Stimulated activated CD4-positive, alpha-beta T cell treated with anti-CD3 and anti-CD28 coated beads, Interleukin-4, amount 100 ng/mL, for 48 hours (primary cell): ENCODE results near the gene PMEL.
"Not testable (repeated sequence)": the region's sequence is repeated elsewhere in the genome, so short reads cannot be mapped to it uniquely, and the experiment has no call there.

Source experiments
- DNase-seq, 2 donors: peaks; one replicate each; pipeline ENCODE4 v3.0.0-alpha.2; 2020; ENCODE audit warnings: low read depth in 2 of 2

Gene PMEL

GRCh38 chr12:55965941-55966407 is at the start of gene PMEL:
PMEL (minus strand) TSS chr12:55966042; CDS start chr12:55966011, 31 bp downstream.
- no peak for DNase-seq

DNA sequence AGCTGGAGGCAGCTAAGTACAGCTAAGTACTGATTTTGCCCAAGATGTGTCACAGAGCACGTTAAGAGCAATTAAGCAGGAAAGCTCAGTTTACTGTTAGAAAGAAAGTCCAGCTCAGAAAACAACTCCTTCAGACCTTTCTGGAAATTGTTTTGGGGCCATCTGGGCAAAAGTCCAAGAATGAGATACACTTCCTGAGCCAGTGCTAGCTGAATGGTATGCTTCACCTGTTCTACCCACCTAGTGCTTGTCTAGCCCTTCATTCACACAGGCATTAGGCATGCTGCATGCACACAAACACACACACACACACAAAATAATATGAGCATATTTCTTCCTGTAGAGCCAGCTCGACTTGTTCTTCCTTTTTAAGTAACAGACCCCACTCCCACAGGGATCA is 48.4 kb upstream of the PMEL start:
- no peak for DNase-seq

DNA sequence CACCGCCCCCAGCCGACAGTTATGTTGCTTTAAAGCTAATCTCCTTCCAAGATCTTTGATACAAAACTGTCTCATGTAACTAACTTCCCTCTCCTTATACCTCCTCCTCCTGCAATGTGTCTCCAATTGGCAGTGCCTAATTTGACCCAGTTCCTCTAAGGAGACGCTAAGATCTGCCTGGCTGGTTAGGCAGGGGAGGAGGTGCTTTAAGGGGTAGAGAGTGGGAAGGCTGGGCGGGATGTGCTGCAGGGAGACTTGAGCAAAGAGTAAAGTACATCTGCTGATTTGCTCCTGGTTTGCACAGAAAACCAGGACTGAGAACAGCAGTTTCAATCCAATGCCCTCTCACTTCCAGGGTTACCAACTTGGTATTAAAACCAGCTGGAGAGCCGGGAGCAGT is 47.6 kb upstream of the PMEL start:
- no peak for DNase-seq

- no peak for DNase-seq
These were observed 45.8 kb upstream of the PMEL start for GRCh38 chr12:56011509-56012090.

DNA sequence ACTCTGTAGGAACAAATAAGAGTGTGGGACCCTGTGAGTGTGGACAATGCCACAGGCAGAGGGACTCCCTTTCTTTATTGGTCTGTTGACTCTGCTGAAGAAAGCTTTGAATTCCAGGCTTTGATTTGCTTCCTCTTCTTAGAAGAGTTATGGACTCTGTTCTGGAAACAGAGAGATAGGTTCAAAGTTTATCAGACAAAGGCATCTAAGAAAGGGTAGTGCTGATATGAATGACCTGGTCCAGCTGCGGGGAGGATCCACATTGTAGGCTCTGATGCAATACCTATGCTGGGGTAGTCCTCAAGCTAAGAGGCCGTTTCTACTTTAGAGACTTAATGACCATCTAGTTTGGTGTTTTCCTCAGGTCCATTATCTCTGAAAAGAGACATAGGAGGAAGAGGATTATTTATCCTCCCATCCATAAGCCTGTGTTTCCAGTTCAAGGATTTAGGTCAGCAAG is 44.3 kb upstream of the PMEL start:
- DNase-seq = no peak

DNA sequence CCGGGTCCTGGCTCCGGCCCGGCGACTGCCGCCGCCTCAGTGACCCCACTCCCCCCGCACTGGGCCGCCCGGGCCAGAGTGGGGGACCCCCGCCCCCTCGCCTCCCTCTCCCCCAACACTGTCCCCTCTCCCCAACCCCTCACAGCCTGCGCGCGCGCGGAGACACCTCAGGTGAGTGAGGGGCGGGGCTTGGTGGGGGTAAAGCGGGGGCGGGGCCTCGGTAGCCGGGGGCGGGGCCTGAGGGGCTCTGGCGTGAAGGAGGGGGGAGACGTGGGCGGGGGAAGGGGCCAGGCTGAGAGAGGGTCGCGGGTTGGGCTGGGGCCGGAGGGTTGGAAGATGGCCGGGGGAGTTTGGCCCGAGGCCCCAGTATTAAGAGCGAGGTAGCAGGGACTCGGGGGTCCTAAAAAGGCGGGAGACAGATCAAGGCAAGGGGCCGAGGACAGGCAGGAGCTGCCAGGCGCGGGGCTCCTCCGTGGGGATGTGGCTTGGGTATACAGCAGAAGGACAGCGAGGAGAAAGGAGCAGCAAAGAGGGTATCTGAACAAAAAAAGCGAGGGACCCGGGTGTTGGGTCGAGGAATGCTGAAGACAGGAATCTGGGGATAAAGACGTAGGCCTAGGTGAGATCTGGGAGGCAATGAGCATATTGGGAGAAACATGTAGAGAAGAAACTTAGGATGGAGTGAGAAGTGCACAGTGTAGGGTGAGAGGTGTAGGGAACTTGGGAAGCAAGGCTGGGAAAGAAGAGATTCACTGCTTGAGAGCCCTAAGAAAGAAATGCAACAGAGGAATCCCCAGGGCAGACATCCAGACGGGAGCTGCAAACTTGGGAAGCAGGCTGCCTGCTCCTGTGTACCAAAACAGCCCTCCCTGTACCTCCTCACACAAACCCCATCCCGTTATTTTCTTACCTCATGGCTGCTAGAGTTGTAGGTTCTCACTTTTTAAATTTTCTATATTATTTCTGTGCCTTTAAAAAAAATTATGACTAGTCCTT is 42.0 kb upstream of the PMEL start:
- peak; percentile 63 to 67 for DNase-seq

- DNase-seq = no peak
These were observed 38.4 kb upstream of the PMEL start for GRCh38 chr12:56004211-56004610.

DNA sequence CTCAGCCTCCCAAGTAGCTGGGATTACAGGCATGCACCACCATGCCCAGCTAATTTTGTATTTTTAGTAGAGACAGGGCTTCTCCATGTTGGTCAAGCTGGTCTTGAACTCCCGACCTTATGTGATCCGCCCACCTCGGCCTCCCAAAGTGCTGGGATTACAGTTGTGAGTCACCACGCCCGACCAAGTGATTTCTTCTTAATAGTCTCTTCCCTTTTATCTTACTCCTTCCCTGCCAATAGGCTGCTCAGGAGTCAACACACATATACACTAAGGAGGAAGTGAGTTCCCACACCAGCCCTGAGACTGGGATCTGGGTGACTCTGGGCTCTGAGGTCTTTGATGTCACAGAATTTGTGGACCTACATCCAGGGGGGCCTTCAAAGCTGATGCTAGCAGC is 37.5 kb upstream of the PMEL start:
- not testable (repeated sequence) for DNase-seq

DNA sequence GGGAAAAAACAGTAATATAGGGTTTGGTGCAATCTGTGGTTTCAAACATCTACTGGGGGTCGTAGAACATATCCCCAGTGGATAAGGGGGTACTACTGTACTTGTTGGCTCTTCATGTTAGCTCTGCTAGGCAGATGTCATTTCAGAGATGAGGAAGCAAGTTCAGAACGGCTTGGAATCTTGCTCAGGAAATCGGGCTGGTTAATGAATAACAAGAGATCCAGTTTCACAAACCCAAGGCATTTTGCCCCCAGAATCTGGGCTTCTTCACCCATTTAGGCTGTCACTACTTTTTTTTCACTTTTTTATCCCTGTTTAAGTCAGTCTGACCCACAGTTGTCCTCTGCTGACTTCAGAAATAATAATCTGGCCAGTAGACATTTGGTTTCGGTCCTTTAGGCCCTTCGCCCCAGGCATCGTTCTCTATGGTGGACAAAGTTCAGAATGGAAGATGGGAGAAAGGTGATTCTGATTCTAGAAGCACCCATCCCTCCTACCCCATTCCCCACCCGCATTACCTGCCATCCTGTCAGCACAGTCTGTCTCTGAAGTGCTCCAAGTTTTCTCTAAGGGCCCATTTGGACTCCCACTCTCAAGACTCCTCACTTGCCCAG is 35.8 kb upstream of the PMEL start:
- no peak for DNase-seq

DNA sequence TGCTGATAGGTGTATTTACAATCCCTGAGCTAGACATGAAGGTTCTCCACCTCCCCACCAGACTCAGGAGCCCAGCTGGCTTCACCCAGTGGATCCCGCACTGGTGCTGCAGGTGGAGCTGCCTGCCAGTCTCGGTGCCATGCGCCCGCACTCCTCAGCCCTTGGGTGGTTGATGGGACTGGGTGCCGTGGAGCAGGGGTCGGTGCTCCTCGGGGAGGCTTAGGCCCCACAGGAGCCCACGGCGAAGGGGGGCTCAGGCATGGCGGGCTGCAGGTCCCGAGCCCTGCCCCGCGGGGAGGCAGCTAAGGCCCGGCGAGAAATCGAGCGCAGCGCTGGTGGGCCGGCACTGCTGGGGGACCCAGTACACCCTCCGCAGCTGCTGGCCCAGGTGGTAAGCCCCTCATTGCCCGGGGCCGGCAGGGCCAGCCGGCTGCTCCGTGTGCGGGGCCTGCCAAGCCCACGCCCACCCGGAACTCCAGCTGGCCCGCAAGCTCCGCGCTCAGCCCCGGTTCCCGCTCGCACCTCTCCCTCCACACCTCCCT is 34.2 kb upstream of the PMEL start:
- not testable (repeated sequence) for DNase-seq

DNA sequence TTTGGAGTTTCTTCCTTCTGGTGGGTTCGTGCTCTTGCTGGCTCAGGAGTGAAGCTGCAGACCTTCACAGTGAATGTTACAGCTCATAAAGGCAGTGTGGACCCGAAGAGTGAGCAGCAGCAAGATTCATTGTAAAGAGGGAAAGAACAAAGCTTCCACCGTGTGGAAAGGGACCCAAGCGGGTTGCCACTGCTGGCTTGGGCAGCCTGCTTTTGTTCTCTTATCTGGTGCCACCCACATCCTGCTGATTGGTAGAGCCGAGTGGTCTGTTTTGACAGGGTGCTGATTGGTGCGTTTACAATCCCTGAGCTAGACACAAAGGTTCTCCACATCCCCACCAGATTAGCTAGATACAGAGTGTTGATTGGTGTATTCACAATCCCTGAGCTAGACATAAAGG is 33.7 kb upstream of the PMEL start:
- not testable (repeated sequence) for DNase-seq

- DNase-seq = no peak
These were observed 31.7 kb upstream of the PMEL start for GRCh38 chr12:55997535-55997859.

- DNase-seq = peak in 1 of 2 donors; percentile 28
These were observed 31.1 kb upstream of the PMEL start, which contains the start of gene SUOX for GRCh38 chr12:55996715-55997534. SUOX (plus strand) TSS chr12:55997276; CDS start chr12:56002222, 4,946 bp downstream.

GRCh38 chr12:55996201-55996714 is 30.4 kb upstream of the PMEL start:
- peak; percentile 32 to 34 for DNase-seq

GRCh38 chr12:55995366-55995765 is 29.5 kb upstream of the PMEL start:
- no peak for DNase-seq

DNA sequence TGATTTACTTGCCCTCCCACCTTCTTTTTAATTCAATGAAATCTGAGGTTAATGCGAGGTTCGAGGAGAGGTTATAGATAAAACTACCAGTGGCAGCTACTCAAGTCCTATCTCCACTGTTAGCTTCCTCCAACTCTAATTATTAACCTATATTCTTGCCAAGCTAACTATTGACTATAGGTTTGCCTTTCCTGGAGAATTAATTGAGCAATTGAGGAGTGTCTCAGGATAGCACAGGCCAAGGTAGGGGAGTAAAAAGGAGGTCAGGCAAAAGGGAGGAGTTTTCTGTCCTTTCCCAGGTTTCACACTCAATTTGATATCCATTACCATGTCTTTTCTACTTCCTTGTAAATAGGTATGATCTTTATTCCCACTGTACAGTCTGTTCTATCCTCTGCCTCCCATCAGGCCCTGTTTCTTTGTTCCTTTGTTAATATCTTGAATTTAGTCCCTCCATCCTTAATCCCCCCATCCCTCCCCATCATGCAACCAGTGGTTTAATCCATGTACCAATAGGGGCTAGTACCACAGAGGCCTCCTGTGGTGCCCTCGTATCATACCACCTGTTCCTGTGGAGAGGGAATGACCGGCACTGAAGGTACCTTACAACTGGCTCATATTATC is 27.5 kb upstream of the PMEL start:
- DNase-seq = no peak

- no peak for DNase-seq
These were observed 25.3 kb upstream of the PMEL start for GRCh38 chr12:55991110-55991509.

DNA sequence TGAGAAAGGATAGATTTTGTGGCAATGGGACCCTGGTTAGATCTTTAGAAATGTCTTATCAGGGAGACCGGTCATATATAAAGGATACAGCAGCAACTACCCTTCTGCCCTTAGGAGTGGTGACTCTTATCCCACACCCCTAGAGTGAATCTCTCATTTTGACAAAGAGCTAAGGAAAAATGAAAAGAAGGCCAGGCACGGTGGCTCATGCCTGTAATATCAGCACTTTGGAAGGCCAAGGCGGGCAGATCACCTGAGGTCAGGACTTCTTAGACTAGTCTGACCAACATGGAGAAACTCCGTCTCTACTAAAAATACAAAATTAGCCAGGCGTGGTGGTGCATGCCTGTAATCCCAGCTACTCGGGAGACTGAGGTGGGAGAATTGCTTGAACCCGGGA is 20.1 kb upstream of the PMEL start:
- not testable (repeated sequence) for DNase-seq

DNA sequence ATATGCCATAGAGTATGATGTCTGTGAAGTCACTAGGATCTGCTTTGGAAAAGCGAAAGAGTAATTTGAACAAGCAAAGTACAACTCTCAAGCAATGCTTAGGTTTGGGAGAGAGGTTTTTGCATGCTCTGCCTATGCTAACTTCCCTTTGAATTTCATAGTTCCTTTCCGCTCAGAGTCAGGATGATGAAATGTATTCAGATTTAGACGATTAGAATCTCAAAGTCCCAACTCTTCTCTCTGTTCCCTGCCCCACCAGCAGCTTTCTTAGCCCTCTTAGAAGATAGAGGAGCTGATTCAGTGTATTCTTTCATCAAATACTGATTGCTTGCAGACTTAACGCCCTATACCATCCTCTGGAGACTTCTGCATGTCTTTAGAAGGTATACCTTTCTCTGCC is 19.5 kb upstream of the PMEL start:
- no peak for DNase-seq

DNA sequence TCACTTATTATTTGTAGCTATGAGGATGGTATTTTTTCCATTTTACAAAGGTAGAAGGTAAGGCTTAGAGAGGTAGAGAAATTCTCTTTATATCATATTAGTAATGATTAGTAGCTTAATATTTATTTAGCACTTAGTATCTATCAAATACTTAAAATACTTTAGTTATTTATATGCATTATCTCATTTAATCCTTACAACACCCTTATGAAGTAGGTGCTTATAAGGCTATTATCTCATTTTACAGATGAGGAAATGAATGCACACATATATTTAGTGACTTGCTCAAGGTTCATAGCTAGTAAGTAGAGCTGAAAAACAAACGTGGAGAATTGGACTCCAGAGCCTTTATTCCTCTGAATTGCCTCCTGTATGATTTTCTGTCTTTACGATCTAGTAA is 19.0 kb upstream of the PMEL start:
- DNase-seq = no peak
